ENCODE results near the gene CMYA5.
"Not testable (repeated sequence)": the region's sequence is repeated elsewhere in the genome, so short reads cannot be mapped to it uniquely, and the experiment has no call there.

Gene CMYA5

DNA sequence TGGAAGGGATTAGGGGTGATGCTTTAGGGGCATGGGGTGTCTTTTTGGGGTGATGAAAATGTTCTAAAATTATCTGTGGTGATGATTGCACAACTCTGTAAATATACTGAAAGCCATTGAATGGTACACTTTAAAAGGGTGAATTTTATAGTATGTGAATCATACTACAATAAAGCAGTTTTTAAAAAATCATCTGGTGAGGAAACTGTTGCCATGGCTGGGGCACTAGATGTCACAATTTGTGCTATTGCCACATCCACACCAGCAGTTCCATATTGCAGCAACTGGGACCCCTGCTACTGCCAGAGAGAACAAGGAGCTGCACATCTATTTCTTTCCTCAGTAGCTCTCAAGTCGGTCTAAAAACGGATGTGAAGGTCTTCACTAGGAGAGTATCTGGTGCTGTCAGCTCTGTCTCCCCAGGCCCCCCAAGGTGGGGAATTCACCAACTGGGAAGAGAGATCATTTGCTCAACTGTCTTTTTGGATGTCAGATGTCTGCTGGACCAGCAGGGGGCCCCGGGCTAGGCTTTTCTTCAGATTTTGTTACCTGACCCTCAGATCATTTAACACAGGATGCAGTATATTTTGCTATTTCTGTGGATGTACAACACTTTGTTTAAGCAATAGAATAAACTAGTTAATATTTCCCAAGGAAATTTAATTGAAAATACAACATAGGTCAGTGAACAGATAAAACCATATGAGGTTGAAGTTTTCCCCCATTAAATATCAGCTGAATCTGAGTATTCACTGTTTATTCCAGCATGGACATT, 13.2 kb downstream of the CMYA5 start:
- no peak for DNase-seq (ENCODE audit: low read depth in 2 of 2)

DNA sequence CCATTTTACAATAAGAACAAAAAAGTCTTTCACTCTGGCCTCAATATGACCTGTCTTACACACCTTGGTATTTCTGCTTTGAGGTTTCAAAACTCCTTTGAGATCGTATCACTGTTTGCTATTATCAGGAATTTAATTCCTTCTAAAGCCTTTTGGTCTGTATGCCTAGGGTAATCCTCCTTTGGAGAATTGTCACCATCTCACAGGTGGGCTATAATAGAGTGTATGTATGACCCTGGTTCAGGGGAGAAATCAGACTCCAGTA, 13.7 kb downstream of the CMYA5 start:
- DNase-seq (ENCODE audit: low read depth in 2 of 2): no peak

DNA sequence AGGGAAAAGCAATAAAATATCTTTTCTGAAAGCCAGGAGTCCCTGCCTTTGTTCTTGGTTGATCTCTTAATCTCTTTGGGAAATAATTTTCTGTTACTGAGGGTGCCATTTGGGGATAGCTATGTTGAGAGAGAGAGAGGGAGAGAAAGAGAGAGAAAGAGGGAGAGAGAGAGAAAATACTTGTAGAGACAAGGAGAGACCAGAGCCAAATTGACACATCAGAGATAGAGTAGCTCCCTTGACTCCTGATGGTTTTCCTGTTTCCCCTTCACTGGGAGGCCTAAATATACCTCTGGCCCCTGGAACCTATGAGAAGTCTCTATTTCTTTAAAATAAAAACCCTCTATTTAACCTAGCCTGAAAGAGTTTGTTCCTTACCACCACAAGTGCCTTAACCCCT, 14.9 kb downstream of the CMYA5 start:
- no peak for DNase-seq (ENCODE audit: low read depth in 2 of 2)

DNA sequence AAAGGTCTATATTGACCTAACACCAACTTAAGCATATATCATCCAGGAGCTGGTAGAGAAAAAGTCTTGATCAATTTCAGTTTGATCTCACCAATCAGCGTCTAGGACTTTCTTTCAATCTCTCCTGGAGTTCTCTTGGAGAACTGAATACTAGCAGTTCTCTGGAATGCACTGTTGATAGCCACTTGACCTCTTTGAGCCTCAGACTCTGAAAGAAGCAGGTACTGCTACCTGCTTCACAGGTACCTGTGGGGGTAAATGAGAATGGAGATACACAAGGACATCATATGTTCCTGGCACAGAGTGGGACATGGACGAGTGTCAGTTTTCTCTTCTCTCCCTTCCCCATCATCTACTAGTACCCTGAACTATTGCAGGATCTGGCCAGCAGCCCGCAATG, 16.0 kb downstream of the CMYA5 start:
- no peak for DNase-seq (ENCODE audit: low read depth in 2 of 2)

DNA sequence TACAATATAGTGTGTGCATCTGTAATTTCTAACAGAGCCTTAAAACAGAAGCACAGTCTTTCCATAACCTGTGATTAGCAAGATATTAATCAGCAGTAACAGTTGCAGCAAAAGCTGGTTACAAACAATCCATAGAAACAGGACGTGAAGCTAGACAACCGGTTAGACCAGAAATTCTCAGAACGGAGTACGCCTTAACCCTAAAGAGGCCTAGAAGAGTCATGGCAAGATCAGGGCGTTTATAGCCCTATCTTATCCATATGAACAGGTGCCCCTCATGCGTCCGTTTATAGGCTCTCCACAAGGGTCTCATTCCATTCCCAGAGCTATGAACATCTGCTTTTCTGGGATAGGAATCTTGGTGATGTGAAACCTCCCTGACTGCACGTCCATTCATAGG, 16.7 kb downstream of the CMYA5 start:
- not testable (repeated sequence) for DNase-seq (ENCODE audit: low read depth in 2 of 2)

DNA sequence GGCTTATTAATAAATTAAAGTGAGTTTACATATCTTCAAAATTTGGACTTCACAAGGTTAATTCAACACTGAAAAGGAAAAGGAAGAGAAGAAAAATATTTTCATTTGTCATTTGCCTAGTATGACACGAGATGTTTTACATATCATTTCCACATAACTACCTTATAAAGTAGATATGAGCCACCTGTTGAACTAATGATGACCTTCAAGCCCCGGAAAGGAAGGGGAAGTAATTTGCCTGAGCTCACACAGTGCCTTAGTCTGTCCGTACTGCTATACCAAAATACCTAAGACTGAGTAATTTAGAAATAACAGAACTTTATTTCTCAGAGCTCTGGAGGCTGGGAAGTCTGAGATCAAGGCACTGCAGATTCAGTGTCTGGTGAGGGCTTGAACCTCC, 17.9 kb downstream of the CMYA5 start:
- no peak for DNase-seq (ENCODE audit: low read depth in 2 of 2)

DNA sequence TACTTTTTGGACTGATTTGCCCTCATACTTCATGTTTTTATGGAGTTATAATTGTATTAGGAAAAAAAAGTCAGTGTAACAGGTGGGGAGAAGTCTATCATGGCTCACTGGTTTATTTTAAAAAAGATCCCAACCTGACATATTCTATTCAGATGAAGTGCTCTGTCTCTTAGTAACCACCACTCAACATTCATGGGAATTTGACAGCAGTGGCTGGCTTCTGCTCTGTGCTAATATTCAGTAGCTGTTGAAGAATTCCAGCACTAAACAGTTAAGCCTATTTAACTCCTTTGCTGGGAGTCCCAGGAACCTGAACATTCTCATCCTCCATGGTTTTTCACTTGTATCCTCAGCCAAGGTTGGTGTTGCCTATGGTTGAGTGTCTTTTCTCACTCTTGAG, 23.1 kb downstream of the CMYA5 start:
- DNase-seq (ENCODE audit: low read depth in 2 of 2): no peak

DNA sequence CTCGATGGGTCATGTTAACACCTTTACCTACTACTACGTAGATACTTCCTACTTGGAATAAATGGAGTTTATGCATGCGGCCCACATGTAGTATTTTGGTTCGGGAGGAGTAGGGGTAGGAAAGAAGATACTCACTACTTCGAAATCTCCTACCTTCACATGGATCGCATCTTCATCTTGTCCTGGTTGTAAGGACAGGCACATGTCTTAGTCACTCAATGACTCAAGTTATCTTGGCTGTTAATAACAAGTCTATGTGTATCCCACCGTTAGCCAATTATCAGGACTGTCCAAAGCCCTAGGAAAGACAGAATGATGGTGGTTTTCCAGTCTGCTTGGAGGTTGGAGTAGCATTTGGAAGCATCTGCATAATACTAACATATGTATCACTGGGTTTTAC, 24.1 kb downstream of the CMYA5 start:
- DNase-seq (ENCODE audit: low read depth in 2 of 2): no peak

DNA sequence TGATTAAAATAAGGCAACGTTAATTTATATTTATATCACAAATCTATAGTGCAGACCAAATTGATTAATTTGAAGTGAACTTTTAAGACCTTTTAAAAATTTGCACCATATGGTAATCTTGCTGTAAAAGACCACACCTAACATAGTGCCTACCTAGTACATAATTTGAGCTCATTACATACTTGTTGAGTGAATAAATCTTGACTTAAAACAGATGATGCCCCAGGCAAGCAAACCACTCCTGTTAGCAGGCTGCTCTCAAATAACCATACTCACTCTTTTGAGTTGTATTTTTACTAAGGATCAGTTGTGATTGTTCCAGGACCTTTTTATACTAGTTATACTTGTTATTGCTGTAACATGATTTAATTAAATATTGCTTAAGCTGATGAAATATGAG, 27.2 kb downstream of the CMYA5 start:
- no peak for DNase-seq (ENCODE audit: low read depth in 2 of 2)

DNA sequence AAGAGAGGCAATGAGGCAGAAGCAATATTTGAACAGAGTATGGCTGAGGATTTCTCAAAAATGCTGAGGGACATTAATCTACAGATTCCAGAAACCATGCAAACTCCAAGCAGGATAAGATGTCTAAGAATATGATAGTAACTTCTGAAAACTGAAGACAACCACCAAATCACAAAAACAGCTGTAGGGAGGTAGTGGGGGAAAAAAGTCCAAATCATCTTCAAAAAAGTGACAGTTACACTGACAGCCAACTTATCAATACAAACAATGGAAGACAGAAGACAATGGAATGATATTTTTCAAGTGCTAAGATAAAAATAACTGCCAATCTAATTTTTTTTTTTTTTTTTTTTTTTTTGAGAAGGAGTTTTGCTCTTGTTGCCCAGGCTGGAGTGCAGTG, 30.5 kb downstream of the CMYA5 start:
- no peak for DNase-seq (ENCODE audit: low read depth in 2 of 2)

DNA sequence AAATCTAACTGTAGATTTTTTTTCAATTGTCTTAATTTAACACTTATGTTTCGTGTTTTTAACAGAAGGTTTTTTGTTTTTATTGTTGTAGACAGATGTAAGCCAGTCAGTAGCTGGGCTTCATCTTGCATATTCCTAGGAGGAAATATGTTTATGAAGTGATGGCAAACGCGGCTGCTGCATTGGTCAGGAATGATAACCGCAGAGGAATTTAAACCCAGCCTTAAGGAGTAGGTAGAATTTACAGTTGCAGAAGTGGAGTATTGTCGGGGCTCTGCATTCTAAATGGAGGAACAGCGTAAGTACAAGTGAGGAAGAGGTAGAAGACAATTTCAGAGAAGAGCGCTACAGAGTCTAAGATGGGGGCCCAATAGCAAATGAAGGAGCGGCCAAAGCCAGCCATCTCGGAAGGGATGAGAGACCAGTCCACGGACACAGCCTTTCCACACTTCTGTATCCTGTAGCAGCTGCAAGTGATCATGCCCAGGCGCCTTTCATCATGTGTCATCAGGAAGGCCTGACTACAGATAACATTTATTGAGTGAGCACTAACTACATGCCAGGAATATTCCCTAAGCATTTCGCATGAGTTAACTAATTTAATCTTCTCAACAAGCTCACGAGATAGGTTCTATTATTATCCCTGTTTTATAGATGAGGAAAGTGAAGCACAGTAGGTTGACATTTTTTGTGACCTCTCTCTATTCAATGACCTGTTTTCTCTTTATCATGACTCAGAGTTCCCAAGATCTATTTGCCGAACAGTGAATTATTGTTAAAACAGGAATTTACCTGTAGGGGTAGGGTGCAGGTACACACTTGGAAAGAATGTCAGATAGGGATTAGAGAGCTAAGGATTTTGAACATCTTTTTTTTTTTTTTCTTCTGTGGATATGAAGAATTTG, 38.1 kb downstream of the CMYA5 start:
- no peak for DNase-seq (ENCODE audit: low read depth in 2 of 2)

DNA sequence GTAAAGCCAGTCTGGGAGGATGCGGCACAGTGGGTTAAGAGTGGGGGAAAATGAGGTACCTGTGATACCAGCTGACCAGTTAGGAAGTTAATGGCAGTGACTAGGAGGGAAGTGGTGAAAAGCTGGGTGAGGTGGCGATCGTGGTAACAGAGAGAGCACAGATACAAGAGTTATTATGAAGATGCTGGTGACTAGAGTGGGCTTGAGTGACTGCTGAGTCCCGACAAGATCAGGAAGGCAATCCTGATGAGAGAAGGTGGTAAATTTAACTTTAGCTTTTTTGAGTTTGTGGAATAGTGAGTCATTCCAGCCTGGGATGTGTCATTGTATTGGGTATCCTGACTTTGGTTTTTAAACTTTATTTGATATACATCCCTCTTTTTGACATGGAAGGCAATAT, 38.8 kb downstream of the CMYA5 start:
- DNase-seq (ENCODE audit: low read depth in 2 of 2): no peak

DNA sequence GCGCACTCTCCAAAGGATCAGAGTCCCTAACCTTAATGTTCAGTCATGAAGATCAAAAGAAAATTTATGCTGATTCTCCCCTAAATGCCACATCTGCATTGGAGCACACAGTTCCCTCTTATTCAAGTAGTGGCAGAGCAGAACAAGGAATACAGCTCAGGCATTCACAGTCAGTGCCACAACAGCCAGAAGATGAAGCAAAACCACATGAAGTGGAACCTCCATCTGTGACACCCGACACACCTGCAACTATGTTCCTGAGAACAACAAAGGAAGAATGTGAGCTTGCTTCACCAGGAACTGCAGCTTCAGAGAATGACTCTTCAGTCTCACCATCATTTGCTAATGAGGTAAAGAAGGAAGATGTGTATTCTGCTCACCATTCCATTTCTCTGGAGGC, 40.0 kb downstream of the CMYA5 start:
- DNase-seq (ENCODE audit: low read depth in 2 of 2): no peak

DNA sequence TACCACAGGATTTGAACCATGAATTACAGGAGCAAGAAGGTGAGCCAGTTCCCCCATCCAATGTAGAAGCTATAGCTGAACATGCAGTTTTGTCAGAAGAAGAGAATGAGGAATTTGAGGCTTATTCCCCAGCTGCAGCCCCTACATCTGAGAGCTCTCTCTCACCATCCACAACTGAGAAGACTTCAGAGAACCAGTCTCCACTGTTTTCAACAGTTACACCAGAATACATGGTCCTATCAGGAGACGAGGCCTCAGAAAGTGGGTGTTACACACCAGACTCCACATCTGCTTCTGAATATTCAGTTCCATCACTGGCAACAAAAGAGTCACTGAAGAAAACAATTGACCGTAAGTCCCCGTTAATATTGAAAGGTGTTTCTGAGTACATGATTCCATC, 40.9 kb downstream of the CMYA5 start:
- DNase-seq (ENCODE audit: low read depth in 2 of 2): no peak

DNA sequence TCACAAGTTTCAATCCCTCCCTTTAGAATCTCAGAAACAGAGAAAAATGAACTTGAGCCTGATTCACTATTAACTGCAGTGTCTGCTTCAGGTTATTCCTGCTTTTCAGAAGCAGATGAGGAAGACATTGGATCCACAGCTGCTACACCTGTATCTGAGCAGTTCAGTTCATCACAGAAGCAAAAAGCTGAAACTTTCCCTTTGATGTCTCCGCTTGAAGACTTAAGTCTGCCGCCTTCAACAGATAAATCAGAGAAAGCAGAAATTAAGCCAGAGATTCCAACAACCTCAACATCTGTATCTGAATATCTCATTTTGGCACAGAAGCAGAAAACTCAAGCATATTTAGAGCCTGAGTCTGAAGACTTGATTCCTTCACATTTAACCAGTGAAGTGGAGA, 42.1 kb downstream of the CMYA5 start:
- DNase-seq (ENCODE audit: low read depth in 2 of 2): no peak

DNA sequence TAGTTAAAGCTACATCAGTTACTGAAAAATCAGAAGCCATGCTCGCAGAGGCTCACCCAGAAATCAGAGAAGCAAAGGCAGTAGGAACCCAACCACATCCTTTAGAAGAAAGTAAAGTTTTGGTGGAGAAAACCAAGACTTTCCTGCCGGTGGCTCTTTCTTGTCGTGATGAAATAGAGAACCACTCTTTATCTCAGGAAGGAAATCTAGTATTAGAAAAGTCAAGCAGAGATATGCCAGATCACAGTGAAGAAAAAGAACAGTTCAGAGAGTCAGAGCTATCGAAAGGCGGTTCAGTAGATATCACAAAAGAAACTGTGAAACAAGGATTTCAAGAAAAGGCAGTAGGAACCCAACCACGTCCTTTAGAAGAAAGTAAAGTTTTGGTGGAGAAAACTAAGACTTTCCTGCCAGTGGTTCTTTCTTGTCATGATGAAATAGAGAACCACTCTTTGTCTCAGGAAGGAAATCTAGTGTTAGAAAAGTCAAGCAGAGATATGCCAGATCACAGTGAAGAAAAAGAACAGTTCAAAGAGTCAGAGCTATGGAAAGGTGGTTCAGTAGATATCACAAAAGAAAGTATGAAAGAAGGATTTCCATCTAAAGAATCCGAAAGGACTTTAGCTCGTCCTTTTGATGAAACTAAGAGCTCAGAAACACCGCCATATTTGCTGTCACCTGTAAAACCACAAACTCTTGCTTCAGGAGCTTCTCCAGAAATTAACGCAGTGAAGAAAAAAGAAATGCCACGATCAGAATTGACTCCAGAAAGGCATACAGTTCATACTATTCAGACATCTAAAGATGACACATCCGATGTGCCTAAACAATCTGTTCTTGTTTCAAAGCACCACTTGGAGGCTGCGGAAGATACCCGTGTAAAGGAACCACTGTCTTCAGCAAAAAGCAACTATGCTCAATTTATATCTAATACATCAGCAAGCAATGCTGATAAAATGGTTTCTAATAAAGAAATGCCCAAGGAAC, 47.2 kb downstream of the CMYA5 start:
- DNase-seq (ENCODE audit: low read depth in 2 of 2): no peak

DNA sequence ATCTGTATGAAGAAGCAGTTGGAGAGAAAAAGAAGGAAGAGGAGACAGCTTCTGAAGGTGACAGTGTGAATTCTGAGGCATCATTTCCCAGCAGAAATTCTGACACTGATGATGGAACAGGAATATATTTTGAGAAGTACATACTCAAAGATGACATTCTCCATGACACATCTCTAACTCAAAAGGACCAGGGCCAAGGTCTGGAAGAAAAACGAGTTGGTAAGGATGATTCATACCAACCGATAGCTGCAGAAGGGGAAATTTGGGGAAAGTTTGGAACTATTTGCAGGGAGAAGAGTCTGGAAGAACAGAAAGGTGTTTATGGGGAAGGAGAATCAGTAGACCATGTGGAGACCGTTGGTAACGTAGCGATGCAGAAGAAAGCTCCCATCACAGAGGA, 48.7 kb downstream of the CMYA5 start:
- DNase-seq (ENCODE audit: low read depth in 2 of 2): no peak

DNA sequence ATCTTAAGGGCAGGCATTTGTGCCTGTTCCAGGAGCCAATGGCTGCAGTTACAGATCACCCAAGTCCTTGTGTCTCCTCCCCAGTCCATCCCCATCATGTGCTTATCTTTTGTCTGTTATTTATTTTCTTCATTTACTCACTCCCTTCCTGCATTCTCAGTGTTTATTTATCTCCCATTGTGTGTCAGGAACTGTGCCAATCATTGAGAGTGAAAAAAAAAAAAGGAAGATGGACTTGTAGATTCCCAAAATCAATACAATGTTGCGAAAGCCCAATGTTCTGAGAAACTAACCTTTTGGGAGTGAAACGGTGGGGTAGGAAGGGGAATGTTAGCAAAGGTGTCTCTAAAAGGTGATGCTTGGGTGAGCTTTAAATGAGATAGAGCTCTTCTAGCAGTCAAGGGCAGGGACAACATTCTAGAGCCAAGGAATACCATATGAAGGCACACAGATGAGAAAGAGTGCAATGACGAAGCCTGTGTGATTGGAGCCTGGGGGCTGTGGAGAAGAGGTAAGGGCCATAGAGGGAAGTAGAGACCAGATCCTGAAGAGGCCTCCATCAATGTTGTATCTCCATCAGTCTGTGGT, 53.0 kb downstream of the CMYA5 start:
- DNase-seq (ENCODE audit: low read depth in 2 of 2): no peak

DNA sequence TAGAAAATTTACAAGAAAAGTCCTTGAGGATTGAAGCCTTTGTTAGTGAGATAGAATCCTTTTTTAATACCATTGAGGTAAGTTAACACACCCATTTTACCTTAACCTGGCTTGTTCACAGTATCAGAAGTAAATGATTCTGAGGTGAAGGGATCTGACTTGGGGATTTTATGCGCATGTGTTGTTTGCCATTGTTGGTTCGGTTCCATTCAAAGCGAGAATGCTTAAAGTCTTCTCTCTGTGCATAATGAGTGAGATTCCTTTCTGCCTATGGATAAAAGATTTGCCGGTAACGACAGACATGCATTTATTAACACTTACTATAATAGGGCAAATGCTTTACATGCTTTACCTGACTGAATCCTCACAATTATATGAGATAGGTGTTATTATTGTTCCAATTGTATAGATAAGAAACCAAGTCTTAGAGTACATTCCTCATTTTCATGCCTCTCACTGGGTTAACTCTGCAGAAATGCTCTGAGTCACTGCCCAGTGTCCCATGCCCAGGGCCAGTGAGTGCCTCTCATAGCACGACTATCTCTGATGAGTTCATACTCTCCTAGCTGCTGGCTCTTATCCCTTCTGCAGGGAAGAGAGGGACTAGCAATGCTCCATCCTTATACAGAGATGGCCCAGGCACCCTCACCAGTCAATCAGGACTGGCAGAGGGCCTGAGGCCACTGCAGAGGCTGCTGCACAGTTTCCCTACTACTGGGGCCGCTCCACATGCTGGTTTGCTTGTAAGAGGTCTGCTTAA, 54.4 kb downstream of the CMYA5 start:
- DNase-seq (ENCODE audit: low read depth in 2 of 2): no peak

DNA sequence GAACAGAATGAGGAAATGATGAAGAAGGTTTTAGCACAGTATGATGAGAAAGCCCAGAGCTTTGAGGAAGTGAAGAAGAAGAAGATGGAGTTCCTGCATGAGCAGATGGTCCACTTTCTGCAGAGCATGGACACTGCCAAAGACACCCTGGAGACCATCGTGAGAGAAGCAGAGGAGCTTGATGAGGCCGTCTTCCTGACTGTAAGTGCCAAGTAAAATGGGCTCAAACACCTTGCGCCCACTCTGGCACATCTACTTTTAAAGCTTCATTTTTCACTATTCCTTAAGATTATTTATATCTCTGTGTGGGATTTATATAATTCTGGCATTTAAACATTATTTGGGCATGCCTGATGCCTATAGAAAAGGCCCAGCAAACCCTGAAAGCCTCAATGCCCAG, 55.6 kb downstream of the CMYA5 start:
- DNase-seq (ENCODE audit: low read depth in 2 of 2): no peak

Data from stimulated activated CD4-positive, alpha-beta T cell treated with anti-CD3 and anti-CD28 coated beads, Interleukin-15, amount 100 ng/mL, for 48 hours (primary cell).